NT2/D1 (cell line): ENCODE data around the gene PRDM11.

Experiments used
- DNase-seq: peaks from one replicate; pipeline ENCODE4 v3.0.0-alpha.2; 2011; ENCODE audit warnings: low read depth, low spot score
- H3K27me3 ChIP-seq: 2 replicates; pipeline ENCODE4 v1.6.0; 2011; ENCODE audit warnings: mild to moderate bottlenecking; ENCODE audit not compliant: insufficient read length, insufficient read depth
- H3K36me3 ChIP-seq: 2 replicates; pipeline ENCODE4 v1.6.1; 2011; ENCODE audit warnings: mild to moderate bottlenecking, low read length, mixed read lengths; ENCODE audit not compliant: insufficient read depth, insufficient read length
- H3K4me1 ChIP-seq: 2 replicates; pipeline ENCODE4 v1.5.1; 2011; ENCODE audit not compliant: insufficient read depth, insufficient read length
- H3K4me3 ChIP-seq: 2 replicates; pipeline ENCODE4 v1.5.1; 2011; ENCODE audit warnings: low read depth; ENCODE audit not compliant: insufficient read length
- H3K9ac ChIP-seq: 2 replicates; pipeline ENCODE4 v1.6.0; 2011; ENCODE audit warnings: low read depth; ENCODE audit not compliant: insufficient read length
- H3K9me3 ChIP-seq: 2 replicates; pipeline ENCODE4 v1.5.1; 2011; ENCODE audit warnings: mild to moderate bottlenecking, low read length; ENCODE audit not compliant: insufficient read depth
- SUZ12 ChIP-seq: IDR thresholded peaks from 2 replicates; pipeline ENCODE4 v1.6.1; 2011; ENCODE audit not compliant: insufficient read length, insufficient read depth; ENCODE audit errors: extremely low read depth
- YY1 ChIP-seq: IDR thresholded peaks from 2 replicates; pipeline ENCODE4 v1.6.1; 2011; ENCODE audit not compliant: insufficient read length, insufficient read depth
- ZNF274 ChIP-seq: IDR thresholded peaks from 2 replicates; pipeline ENCODE4 v1.6.1; 2011; ENCODE audit warnings: mild to moderate bottlenecking, low read depth, low read length

Gene PRDM11

DNA sequence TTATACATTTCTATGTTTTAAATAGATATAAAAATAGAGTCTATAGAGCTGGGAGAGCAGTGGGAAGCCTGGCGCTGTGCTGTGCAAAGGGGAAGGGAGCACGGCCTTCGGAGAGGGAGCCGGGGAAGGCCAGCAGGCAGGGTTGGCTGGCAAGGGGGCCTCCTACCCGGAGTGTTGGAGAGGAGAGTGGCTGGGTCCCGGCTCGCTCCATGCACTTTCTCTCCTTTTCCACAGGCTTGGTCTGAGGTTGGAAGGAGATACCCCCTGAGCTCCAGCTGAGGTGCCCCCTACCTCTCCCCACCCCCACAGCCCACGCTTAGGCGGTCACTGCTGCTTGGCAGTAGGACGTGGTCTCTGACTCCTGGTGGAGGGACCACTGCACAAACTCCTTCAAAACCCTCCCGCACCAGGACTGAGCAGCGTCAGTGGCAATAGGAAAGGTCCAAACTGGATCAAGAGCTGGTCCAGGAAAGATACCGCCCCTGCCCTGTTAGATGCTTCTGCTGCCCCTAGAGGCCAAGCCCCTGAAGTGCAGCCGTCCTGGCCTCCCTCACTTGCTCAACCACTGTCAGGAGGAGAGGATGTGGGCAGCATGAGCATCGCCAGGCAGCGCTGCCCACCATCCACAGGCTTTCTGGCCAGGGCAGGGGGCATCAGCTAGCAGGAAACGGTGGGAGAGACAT is 86.8 kb downstream of the PRDM11 start:
- peaks cover 8% of the 10 kb centered on the region for H3K4me1 ChIP-seq
- H3K27me3 ChIP-seq: peaks cover 11% of the 10 kb centered on the region
- no peak overlapping the region for H3K9ac ChIP-seq
- peak; percentile 67 for DNase-seq
- H3K9me3 ChIP-seq: no peaks in the 10 kb centered on the region
- H3K4me3 ChIP-seq: no peak overlapping the region
- H3K36me3 ChIP-seq: no peaks in the 10 kb centered on the region
- no peak for TF ChIP-seq SUZ12
- TF ChIP-seq ZNF274: no peak
- TF ChIP-seq YY1: no peak

DNA sequence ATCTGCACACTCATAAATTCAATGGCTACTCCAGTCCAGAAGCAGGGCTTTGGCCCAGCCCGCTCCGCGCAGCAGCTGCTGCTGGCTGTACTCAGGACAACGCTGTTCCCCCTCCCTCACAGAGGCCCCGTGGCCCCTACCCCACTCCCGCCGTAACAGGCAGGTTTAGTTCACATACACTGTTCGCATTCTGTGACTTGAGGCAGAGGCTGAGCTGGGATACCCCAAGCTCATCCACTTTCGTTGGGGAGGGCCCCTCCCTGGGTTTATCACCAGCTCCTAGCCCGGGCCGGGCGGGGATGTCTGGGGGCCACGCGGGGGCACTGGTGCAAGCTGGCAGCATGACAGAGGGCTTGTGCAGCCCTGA is 87.3 kb downstream of the PRDM11 start:
- Histone ChIP-seq H3K9me3 (no peaks in the 10 kb centered on the region), H3K9ac (no peak overlapping the region), H3K36me3 (no peaks in the 10 kb centered on the region), H3K4me1 (peaks cover 8% of the 10 kb centered on the region), H3K27me3 (peaks cover 11% of the 10 kb centered on the region), H3K4me3 (no peak overlapping the region)
- no peak for TF ChIP-seq SUZ12
- TF ChIP-seq ZNF274: no peak
- TF ChIP-seq YY1: no peak
- DNase-seq: no peak

DNA sequence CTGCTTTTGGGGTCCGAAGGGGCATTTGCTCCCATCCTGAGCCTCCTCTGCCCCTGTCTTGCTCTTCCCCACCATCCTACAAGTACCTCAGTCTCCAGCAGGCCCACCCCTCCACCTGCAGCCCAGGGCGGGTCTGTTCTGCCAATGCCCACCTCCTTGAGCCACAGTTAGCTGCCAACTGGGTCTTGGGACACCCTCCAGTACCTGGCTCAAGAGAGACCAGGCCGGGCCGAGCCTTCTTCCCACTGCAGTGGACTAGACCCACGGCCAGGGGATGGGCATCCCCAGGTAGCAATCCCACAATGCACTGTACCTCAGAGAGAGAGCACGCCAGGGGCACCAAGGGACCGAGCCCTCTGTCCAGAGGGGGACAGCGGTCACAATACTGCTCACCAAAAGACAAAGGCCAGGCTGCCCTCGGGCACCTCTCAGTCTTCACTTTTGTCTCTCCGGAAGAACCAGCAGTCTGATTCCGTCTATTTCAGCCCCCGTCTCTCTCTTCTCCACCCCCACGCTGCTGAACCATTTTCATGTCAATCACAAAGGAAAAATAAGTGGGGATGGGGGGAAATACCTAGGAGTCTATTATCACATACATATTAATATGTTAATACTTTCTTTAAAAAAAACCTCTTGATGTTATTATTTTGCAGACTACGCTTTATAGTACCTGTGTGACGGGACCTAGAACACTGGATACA is 88.0 kb downstream of the PRDM11 start:
- H3K9me3 ChIP-seq: peaks cover under 1% of the 10 kb centered on the region; the same call in 1 of the 2 replicates
- DNase-seq: no peak
- peaks cover 8% of the 10 kb centered on the region for H3K4me1 ChIP-seq
- TF ChIP-seq YY1: no peak
- TF ChIP-seq SUZ12: no peak
- no peak for TF ChIP-seq ZNF274
- H3K4me3 ChIP-seq: no peak overlapping the region
- peaks cover 11% of the 10 kb centered on the region for H3K27me3 ChIP-seq
- no peaks in the 10 kb centered on the region for H3K36me3 ChIP-seq
- no peak overlapping the region for H3K9ac ChIP-seq

DNA sequence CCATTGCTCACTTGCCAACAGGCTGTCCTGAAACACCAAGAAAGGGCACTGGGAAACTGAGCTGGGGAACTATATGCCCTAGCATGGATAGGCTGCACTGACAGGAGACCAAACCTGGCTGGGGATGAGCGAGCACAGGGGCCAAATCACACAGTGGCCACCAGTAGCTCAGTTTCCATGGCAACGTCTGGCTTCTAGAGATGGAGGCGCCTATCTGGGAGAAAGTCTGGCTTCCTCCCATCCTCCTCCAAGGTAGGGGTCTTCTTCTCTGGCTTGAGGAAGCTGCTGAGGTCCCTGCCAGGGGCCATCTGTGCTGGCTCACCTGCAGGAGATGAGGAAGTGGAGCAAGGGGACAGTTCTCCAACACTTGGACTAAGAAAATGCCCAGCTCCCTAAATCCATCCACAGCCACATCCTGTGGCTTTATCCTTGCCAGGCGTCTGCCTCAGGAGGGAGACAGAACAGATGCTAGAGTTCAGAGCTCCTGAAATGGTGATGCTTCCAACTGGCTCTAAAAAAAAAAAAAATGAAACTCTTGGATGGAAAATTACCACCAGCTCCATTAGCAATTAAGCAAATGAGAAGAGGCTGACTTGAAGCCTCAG is 91.4 kb downstream of the PRDM11 start:
- Histone ChIP-seq H3K9me3 (peaks cover 10% of the 10 kb centered on the region), H3K4me1 (peaks cover 8% of the 10 kb centered on the region), H3K36me3 (no peaks in the 10 kb centered on the region), H3K27me3 (peaks cover 11% of the 10 kb centered on the region), H3K9ac (no peak overlapping the region), H3K4me3 (no peak overlapping the region)
- DNase-seq: no peak
- TF ChIP-seq SUZ12 (no peak), ZNF274 (no peak), YY1 (no peak)

- TF ChIP-seq YY1: no peak
- no peak for TF ChIP-seq SUZ12
- TF ChIP-seq ZNF274: no peak
- Histone ChIP-seq H3K4me3 (no peak overlapping the region), H3K36me3 (no peaks in the 10 kb centered on the region), H3K4me1 (peaks cover 3% of the 10 kb centered on the region), H3K27me3 (peaks cover 11% of the 10 kb centered on the region), H3K9ac (no peak overlapping the region), H3K9me3 (peaks cover 10% of the 10 kb centered on the region)
- no peak for DNase-seq
Observed at GRCh38 chr11:45238724-45239123, 92.3 kb downstream of the PRDM11 start.

DNA sequence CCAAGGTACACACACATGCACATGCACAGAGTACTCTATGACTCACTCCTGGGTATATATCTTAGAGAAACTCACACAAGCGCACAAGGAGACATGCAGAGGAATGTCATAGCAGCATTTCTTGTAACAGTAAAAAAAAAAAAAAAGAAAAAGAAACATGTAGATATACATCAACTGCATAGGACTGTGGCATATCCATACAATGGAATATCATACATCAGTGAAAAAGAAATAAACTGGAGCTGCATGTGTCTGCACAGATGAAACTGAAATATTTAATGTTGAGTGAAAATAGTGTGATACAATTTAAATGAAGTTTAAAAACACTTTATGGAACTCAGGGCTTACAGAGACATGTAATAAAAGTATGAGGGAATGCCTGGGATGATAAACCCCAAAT is 93.3 kb downstream of the PRDM11 start:
- H3K36me3 ChIP-seq: no peaks in the 10 kb centered on the region
- H3K27me3 ChIP-seq: peaks cover 11% of the 10 kb centered on the region
- H3K9ac ChIP-seq: no peak overlapping the region
- H3K4me3 ChIP-seq: no peak overlapping the region
- H3K4me1 ChIP-seq: no peaks in the 10 kb centered on the region
- H3K9me3 ChIP-seq: peaks cover 10% of the 10 kb centered on the region
- no peak for DNase-seq
- TF ChIP-seq YY1 (no peak), ZNF274 (no peak), SUZ12 (no peak)

- H3K27me3 ChIP-seq: no peaks in the 10 kb centered on the region
- H3K36me3 ChIP-seq: no peaks in the 10 kb centered on the region
- peaks cover 10% of the 10 kb centered on the region for H3K9me3 ChIP-seq
- no peak for TF ChIP-seq SUZ12
- TF ChIP-seq YY1: no peak
- TF ChIP-seq ZNF274: no peak
- no peak overlapping the region for H3K9ac ChIP-seq
- H3K4me1 ChIP-seq: no peaks in the 10 kb centered on the region
- no peak for DNase-seq
- no peak overlapping the region for H3K4me3 ChIP-seq
Observed at GRCh38 chr11:45243967-45244366, 97.5 kb downstream of the PRDM11 start.
